ENCODE data around the gene CELA2B.
"Not testable (repeated sequence)": the region's sequence is repeated elsewhere in the genome, so short reads cannot be mapped to it uniquely, and the experiment has no call there.

CELA2B gene

DNA sequence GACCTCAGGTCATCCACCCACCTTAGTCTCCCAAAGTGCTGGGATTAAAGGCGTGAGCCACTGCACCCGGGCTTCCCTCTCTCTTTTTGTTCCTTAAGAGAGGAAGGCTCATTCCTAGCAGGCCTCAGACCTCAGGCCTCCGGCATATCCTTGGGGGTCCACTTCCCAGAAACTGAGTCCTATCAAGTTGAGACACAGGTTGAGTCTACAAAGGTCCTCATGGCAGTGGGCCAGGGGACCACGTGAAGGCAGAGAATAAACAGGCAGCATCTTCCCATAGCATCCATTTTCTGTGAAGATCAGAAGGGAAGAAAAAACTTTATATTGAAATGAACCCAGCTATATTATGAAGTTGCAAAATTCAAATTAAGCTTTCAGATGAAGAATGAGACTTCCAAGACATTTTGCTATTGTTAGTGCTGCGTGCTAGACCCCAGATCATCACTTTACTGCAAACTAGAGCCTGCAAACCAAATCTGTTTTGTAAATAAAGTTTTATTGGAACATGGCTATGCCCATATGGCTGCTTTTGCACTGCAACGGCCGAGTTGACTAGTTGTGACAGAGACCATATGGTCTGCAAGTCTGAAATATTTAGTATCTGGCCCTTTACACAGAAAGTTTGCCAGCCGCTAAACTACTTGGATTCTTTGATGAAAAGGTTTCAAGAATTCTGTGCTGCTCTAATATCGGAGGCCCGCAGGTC, 22.9 kb upstream of the CELA2B start:
- TF ChIP-seq CTCF (IDR thresholded peaks at IDR 0.05; ENCODE audit: control insufficient read depth, extremely low read depth, insufficient read depth), result no peak
- no peak for DNase-seq (ENCODE audit: low read depth)
- no peak overlapping the region for H3K4me3 ChIP-seq (ENCODE audit: low read depth, low read length)

GRCh38 chr1:15453734-15454133, 22.2 kb upstream of the CELA2B start:
- no peak for TF ChIP-seq CTCF (IDR thresholded peaks at IDR 0.05; ENCODE audit: control insufficient read depth, extremely low read depth, insufficient read depth)
- no peak overlapping the region for H3K4me3 ChIP-seq (ENCODE audit: low read depth, low read length)
- no peak for DNase-seq (ENCODE audit: low read depth)

GRCh38 chr1:15454256-15454655, 21.6 kb upstream of the CELA2B start:
- H3K4me3 ChIP-seq (ENCODE audit: low read depth, low read length), result no peak overlapping the region
- DNase-seq (ENCODE audit: low read depth), result no peak
- no peak for TF ChIP-seq CTCF (IDR thresholded peaks at IDR 0.05; ENCODE audit: control insufficient read depth, extremely low read depth, insufficient read depth)

GRCh38 chr1:15455522-15455921, 20.4 kb upstream of the CELA2B start:
- no peak for TF ChIP-seq CTCF (IDR thresholded peaks at IDR 0.05; ENCODE audit: control insufficient read depth, extremely low read depth, insufficient read depth)
- DNase-seq (ENCODE audit: low read depth), result no peak
- H3K4me3 ChIP-seq (ENCODE audit: low read depth, low read length), result no peak overlapping the region

DNA sequence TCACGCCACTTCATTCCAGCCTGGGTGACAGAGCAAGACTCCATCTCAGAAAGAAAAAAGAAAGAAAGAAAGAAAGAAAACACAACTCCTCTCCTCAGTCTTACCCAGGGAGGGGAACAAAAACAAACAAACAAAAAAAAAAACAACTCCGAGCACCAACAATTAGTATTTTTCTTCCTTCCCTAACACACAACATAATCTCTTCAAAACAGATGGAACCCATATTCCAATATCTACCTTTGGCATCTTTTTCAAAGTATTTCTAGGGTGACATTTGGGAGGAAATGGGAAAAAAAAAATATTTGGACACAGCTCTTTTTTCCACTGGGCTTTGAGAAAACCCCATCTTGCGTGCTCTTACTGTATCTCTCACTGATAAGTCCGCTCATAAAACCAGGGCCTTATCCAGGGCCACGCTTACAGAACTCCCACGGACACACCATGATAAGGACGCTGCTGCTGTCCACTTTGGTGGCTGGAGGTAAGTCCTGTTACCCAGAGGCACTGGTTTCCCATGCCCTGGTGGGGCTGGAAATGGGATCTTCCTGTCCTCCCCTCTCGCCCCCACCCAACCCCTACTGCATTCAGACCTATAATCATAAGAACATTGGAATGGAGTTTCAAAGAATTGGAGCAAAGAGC, 19.5 kb upstream of the CELA2B start, which contains the start of gene CELA2A:
TSS of gene CELA2A (plus strand) at position 420 of the 642 bp plus-strand sequence. CDS start at position 442, 22 bp downstream.
- H3K4me3 ChIP-seq (ENCODE audit: low read depth, low read length), result no peak within 1 kb of the TSS
- DNase-seq (ENCODE audit: low read depth), result no peak
- TF ChIP-seq CTCF (IDR thresholded peaks at IDR 0.05; ENCODE audit: control insufficient read depth, extremely low read depth, insufficient read depth), result no peak

- no peak for DNase-seq (ENCODE audit: low read depth)
- H3K4me3 ChIP-seq (ENCODE audit: low read depth, low read length), result no peak overlapping the region
- TF ChIP-seq CTCF (IDR thresholded peaks at IDR 0.05; ENCODE audit: control insufficient read depth, extremely low read depth, insufficient read depth), result no peak
These were observed 18.3 kb upstream of the CELA2B start for GRCh38 chr1:15457585-15457984.

DNA sequence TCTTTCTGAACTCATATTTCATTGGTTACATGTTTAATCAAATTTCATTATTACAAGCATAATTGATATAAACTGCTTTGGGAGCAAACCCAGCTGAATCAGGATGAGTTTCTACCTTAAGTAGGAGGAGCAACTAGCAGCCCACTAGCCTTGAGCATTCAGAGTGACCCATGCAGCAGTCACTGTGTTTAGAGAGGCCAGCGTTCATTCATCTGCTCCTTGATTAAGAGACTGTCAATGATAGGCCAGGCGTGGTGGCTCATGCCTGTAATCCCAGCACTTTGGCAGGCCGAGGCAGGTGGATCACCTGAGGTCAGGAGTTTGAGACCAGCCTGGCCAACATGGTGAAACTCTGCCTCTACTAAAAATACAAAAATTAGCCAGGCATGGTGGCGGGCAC, 17.5 kb upstream of the CELA2B start:
- H3K4me3 ChIP-seq (ENCODE audit: low read depth, low read length); DNase-seq (ENCODE audit: low read depth): not testable (repeated sequence)

Measured in LNCaP clone FGC (cell line).